ENCODE results near the gene TIGD2. TPM values are rescaled to one million over a fixed set of nuclear protein-coding genes. Genes with fewer than 3 reads are reported as not detected.

Gene TIGD2
- total and polyA plus RNA-seq, 2 donors (not counting 3 experiments of a cell fraction or from before 2014, with no cell fraction given) = 1.1 to 5.0 TPM

- H3K4me3 ChIP-seq (replicated peaks in 1 of 3; ENCODE audit: insufficient read depth in 1 of 3, low read depth in 1 of 3, low read length in 3 of 3) = no peak overlapping the region
- no peaks in the 10 kb centered on the region for H3K4me1 ChIP-seq (ENCODE audit: control insufficient read depth, extremely low read depth, insufficient read depth, low read length)
- H2AFZ ChIP-seq (ENCODE audit: low read depth, low read length) = no peak overlapping the region
- CTCF ChIA-PET = interaction anchor here (1.3 kb wide), 1 partner anchor 18 kb away, joined by 4 read pairs; no protein-coding TSS in a partner anchor
- no peak overlapping the region for H3K27ac ChIP-seq (ENCODE audit: insufficient read depth, low read depth, low read length)
- H3K9me3 ChIP-seq (replicated peaks; ENCODE audit: control insufficient read depth, insufficient read depth, low read length) = no peaks in the 10 kb centered on the region
- dilution Hi-C loops (cut with MboI; ENCODE audit: extremely low pct_ligation_motif_present, low sequenced_read_pairs) = no loop called here
- no peak for TF ChIP-seq MYC (IDR thresholded peaks at IDR 0.05; ENCODE audit: low read depth, low read length)
- BruUV-seq (replicated peaks) = no TSS peak
- no peaks in the 10 kb centered on the region for H3K79me2 ChIP-seq (ENCODE audit: control insufficient read depth, insufficient read depth, low read length)
- no peak for DNase-seq (ENCODE audit: low read depth, low spot score)
- no peak for FAIRE-seq
- POLR2A ChIA-PET = no interaction called here
- H3K4me2 ChIP-seq (ENCODE audit: insufficient read depth, low read length) = no peak overlapping the region
- intact Hi-C loops (cut with micrococcal nuclease) = no loop called here
- no peaks in the 10 kb centered on the region for H3K36me3 ChIP-seq (ENCODE audit: control insufficient read depth in 2 of 2, extremely low read depth in 1 of 2, insufficient read depth in 2 of 2, low read length in 2 of 2)
- no peak overlapping the region for H3K9ac ChIP-seq (replicated peaks; ENCODE audit: extremely low read depth, insufficient read depth, low read length)
- no peaks in the 10 kb centered on the region for H4K20me1 ChIP-seq (replicated peaks; ENCODE audit: control insufficient read depth, extremely low read depth, insufficient read depth, low read length)
- H3K27me3 ChIP-seq (ENCODE audit: control insufficient read depth in 2 of 2, insufficient read depth in 2 of 2, low read length in 2 of 2) = peaks cover 0 to 4% of the 10 kb centered on the region in 2 experiments
- H3K9me1 ChIP-seq (replicated peaks; ENCODE audit: control insufficient read depth, extremely low read depth, insufficient read depth, low read length) = no peaks in the 10 kb centered on the region
Observed at GRCh38 chr4:89146196-89146595, 34.9 kb downstream of the TIGD2 start.

- H3K79me2 ChIP-seq (ENCODE audit: control insufficient read depth, insufficient read depth, low read length) = no peaks in the 10 kb centered on the region
Observed at GRCh38 chr4:89152972-89153371, 41.6 kb downstream of the TIGD2 start.

More at GRCh38 chr4:89152972-89153371, 41.6 kb downstream of the TIGD2 start:
- BruUV-seq (replicated peaks) = no TSS peak
- intact Hi-C loops (cut with micrococcal nuclease) = loop anchor here (10.0 kb wide), 1 partner anchor 742 kb away; the partner anchor contains the start of gene MMRN1
- Histone ChIP-seq H3K4me2 (ENCODE audit: insufficient read depth, low read length) (no peak overlapping the region), H3K9me1 (replicated peaks; ENCODE audit: control insufficient read depth, extremely low read depth, insufficient read depth, low read length) (no peaks in the 10 kb centered on the region), H3K4me1 (ENCODE audit: control insufficient read depth, extremely low read depth, insufficient read depth, low read length) (no peaks in the 10 kb centered on the region), H2AFZ (ENCODE audit: low read depth, low read length) (no peak overlapping the region), H3K36me3 (ENCODE audit: control insufficient read depth in 2 of 2, extremely low read depth in 1 of 2, insufficient read depth in 2 of 2, low read length in 2 of 2) (no peaks in the 10 kb centered on the region), H3K4me3 (replicated peaks in 1 of 3; ENCODE audit: insufficient read depth in 1 of 3, low read depth in 1 of 3, low read length in 3 of 3) (no peak overlapping the region), H3K9me3 (replicated peaks; ENCODE audit: control insufficient read depth, insufficient read depth, low read length) (no peaks in the 10 kb centered on the region), H3K27ac (ENCODE audit: insufficient read depth, low read depth, low read length) (no peak overlapping the region), H4K20me1 (replicated peaks; ENCODE audit: control insufficient read depth, extremely low read depth, insufficient read depth, low read length) (no peaks in the 10 kb centered on the region), H3K27me3 (ENCODE audit: control insufficient read depth in 2 of 2, insufficient read depth in 2 of 2, low read length in 2 of 2) (no peaks in the 10 kb centered on the region), H3K9ac (replicated peaks; ENCODE audit: extremely low read depth, insufficient read depth, low read length) (no peak overlapping the region)
- TF ChIP-seq MYC (IDR thresholded peaks at IDR 0.05; ENCODE audit: low read depth, low read length) (no peak), GATA2 (IDR thresholded peaks at IDR 0.05; ENCODE audit: insufficient read depth, insufficient read length, low read depth, low read length) (no peak), POLR2AphosphoS5 (IDR thresholded peaks at IDR 0.05; ENCODE audit: insufficient read depth, low read depth, low read length) (no peak), EZH2 (IDR thresholded peaks at IDR 0.05; ENCODE audit: borderline replicate concordance, low read depth, low read length, severe bottlenecking) (no peak), MAX (IDR thresholded peaks at IDR 0.05; ENCODE audit: insufficient read depth, insufficient read length) (no peak), POLR2A (IDR thresholded peaks at IDR 0.05; ENCODE audit: low read depth, low read length) (no peak), FOS (IDR thresholded peaks at IDR 0.05; ENCODE audit: borderline replicate concordance, insufficient read depth, low read length) (no peak), CTCF (IDR thresholded peaks at IDR 0.05; ENCODE audit: extremely low read depth in 1 of 2, insufficient read depth in 1 of 2, low read depth in 1 of 2, low read length in 2 of 2) (no peak), JUN (IDR thresholded peaks at IDR 0.05; ENCODE audit: borderline replicate concordance, insufficient read depth, insufficient read length, low read depth) (no peak)
- FAIRE-seq (no peak), DNase-seq (ENCODE audit: low read depth, low spot score) (no peak)
- ChIA-PET POLR2A (no interaction called here), CTCF (no interaction called here)
- dilution Hi-C loops (cut with MboI; ENCODE audit: extremely low pct_ligation_motif_present, low sequenced_read_pairs) = no loop called here
